Peyer's patch (tissue), 4 donors: ENCODE measurements around the gene MANSC1.

Source experiments
- POLR2A ChIP-seq, 2 donors: fragments of 450-650 bp; IDR thresholded peaks; one replicate each; pipeline ENCODE4 v1.5.1; 2017; ENCODE audit warnings: antibody characterized with exemption in 2 of 2, mild to moderate bottlenecking in 2 of 2, moderate library complexity in 2 of 2
- TF ChIP-seq, protein P1 (sequence below), 6 experiments: fragments of 450-650 bp in 4 of 6; fragments of 200-600 bp in 2 of 6; sonication (generic) in 1 of 6; IDR thresholded peaks; one replicate each; pipeline ENCODE4 v1.5.1; 2017 to 2019; ENCODE audit warnings: antibody characterized with exemption in 6 of 6, mild to moderate bottlenecking in 3 of 6, moderate library complexity in 1 of 6

DNA sequence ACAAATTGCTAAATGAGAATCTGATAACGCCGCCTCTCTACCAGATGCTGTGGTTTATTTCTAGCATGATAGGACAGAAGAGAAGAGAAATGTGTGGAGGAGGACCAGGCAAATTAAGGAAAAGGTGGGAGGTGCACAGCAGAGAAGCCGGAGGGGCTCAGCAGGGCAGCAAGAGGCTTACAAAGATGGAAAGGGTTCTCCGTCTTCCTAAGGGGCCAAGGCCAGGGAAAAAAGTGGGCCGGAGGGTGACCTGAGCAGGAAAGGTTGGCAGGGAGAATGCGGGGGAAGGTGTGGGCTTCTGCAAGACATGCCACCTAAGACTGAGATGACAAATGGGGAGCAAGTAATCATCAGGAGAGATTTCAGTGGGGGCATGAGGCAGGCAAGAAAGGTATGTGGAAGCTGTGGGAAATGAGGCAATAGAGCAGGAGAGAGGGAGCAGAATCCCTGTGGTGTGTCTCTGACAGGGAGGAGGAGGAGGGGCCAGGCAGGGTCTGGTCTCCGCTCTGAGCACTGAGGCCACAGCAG lies 18.7 kb downstream of the MANSC1 start:
- TF ChIP-seq, protein P1, sequence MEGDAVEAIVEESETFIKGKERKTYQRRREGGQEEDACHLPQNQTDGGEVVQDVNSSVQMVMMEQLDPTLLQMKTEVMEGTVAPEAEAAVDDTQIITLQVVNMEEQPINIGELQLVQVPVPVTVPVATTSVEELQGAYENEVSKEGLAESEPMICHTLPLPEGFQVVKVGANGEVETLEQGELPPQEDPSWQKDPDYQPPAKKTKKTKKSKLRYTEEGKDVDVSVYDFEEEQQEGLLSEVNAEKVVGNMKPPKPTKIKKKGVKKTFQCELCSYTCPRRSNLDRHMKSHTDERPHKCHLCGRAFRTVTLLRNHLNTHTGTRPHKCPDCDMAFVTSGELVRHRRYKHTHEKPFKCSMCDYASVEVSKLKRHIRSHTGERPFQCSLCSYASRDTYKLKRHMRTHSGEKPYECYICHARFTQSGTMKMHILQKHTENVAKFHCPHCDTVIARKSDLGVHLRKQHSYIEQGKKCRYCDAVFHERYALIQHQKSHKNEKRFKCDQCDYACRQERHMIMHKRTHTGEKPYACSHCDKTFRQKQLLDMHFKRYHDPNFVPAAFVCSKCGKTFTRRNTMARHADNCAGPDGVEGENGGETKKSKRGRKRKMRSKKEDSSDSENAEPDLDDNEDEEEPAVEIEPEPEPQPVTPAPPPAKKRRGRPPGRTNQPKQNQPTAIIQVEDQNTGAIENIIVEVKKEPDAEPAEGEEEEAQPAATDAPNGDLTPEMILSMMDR (IDR thresholded peaks at IDR 0.05): no peak
- no peak for TF ChIP-seq POLR2A (IDR thresholded peaks at IDR 0.05)
